K562 (cell line): ENCODE measurements around the gene FCRL4. TPM values are rescaled to one million over a fixed set of nuclear protein-coding genes. Genes with fewer than 3 reads are reported as not detected.

ENCODE experiments used
- ATAC-seq: fragments of 200-7000 bp; cut with Tn5 transposase; 3 replicates; pipeline ENCODE4 v1.9.1; 2020; ENCODE audit warnings: moderate library complexity
- BruUV-seq: library from RNA; stranded (reverse); fragments of 400-500 nt; replicated peaks from 2 replicates; lab custom pipeline; 2021; lab: Mats Ljungman, UMichigan
- CTCF ChIA-PET: fragments of 300-600 bp; formaldehyde crosslinking; extraction: SDS; loops from one replicate; lab custom pipeline; 2021; ENCODE audit warnings: low intra/inter-chr PET ratio; lab: Yijun Ruan, JAX
- POLR2A ChIA-PET: fragments of 300-600, 350-650 bp; sonication (Branson Sonifier 250); formaldehyde crosslinking; extraction: SDS; loops from one replicate; lab custom pipeline; 2021; ENCODE audit warnings: antibody characterized with exemption, inconsistent platforms; lab: Yijun Ruan, JAX
- DNase-seq, 4 experiments: peaks; one replicate each; pipeline versions ENCODE4 v3.0.0 to v3.0.0-alpha.2; 2011 to 2018; ENCODE audit warnings: low spot score in 3 of 4, mixed read lengths in 3 of 4; ENCODE audit errors: extremely low read depth in 1 of 4
- FAIRE-seq: peaks from 2 replicates; lab custom pipeline; 2011; peaks lifted over from hg19 to GRCh38; lab: Jason Lieb, UNC
- H2AFZ ChIP-seq: 2 replicates; pipeline ENCODE4 v1.6.0; 2011; ENCODE audit warnings: low read depth, low read length, control low read depth, inconsistent platforms
- H3K27ac ChIP-seq: fragments of 200-600 bp; 3 replicates; pipeline ENCODE4 v1.8.0; 2011; ENCODE audit warnings: low read depth, mild to moderate bottlenecking, control low read depth, inconsistent platforms, low read length, moderate library complexity, mixed read lengths; ENCODE audit errors: extremely low read depth
- H3K27me3 ChIP-seq, 2 experiments: fragments of 300-600 bp in 1 of 2; 2 replicates in 1 of 2; 3 replicates in 1 of 2; pipeline versions ENCODE4 v1.6.0 to v1.8.0; 2011; ENCODE audit warnings: inconsistent platforms in 2 of 2, low read length in 2 of 2, mild to moderate bottlenecking in 1 of 2, mixed read lengths in 1 of 2, moderate library complexity in 1 of 2; ENCODE audit not compliant: control insufficient read depth in 2 of 2, insufficient read depth in 2 of 2
- H3K36me3 ChIP-seq: fragments of 300-600 bp; 3 replicates; pipeline ENCODE4 v1.8.0; 2011; ENCODE audit warnings: mild to moderate bottlenecking, low read length, inconsistent platforms; ENCODE audit not compliant: control insufficient read depth, insufficient read depth
- H3K4me1 ChIP-seq, 2 experiments: fragments of 200-600 bp in 1 of 2; replicated peaks in 1 of 2; 2 replicates in 1 of 2; 3 replicates in 1 of 2; pipeline versions ENCODE4 v1.5.1 to v1.8.0; 2011; ENCODE audit warnings: inconsistent platforms in 2 of 2, low read length in 2 of 2, mild to moderate bottlenecking in 1 of 2, mixed read lengths in 1 of 2, moderate library complexity in 1 of 2; ENCODE audit not compliant: control insufficient read depth in 2 of 2, insufficient read depth in 2 of 2
- H3K4me2 ChIP-seq: 2 replicates; pipeline ENCODE4 v1.6.1; 2011; ENCODE audit warnings: low read length, control low read depth, inconsistent platforms, mixed read lengths; ENCODE audit not compliant: insufficient read depth
- H3K4me3 ChIP-seq: fragments of 200-600 bp; sonication (generic), shearing (Covaris generic); 2 replicates; pipeline ENCODE4 v1.5.1; 2016; ENCODE audit warnings: control low read depth, inconsistent platforms
- H3K79me2 ChIP-seq: fragments of 200-600 bp; 3 replicates; pipeline ENCODE4 v1.8.0; 2011; ENCODE audit warnings: low read length, inconsistent platforms; ENCODE audit not compliant: control insufficient read depth, insufficient read depth
- H3K9ac ChIP-seq, 2 experiments: 2 replicates each; pipeline versions ENCODE4 v1.6.0 to v1.6.1; 2011; ENCODE audit warnings: low read depth in 2 of 2, low read length in 2 of 2, control low read depth in 1 of 2, inconsistent platforms in 1 of 2, mild to moderate bottlenecking in 1 of 2, mixed read lengths in 1 of 2; ENCODE audit not compliant: insufficient read depth in 1 of 2
- H3K9me1 ChIP-seq: one replicate; pipeline ENCODE4 v1.6.0; 2011; ENCODE audit warnings: inconsistent platforms, mild to moderate bottlenecking, low read length, moderate library complexity; ENCODE audit not compliant: control insufficient read depth, insufficient read depth
- H3K9me3 ChIP-seq: replicated peaks from 2 replicates; pipeline ENCODE4 v1.5.1; 2011; ENCODE audit warnings: low read depth, low read length, inconsistent platforms; ENCODE audit not compliant: control insufficient read depth, insufficient read depth
- H4K20me1 ChIP-seq: replicated peaks from 2 replicates; pipeline ENCODE4 v1.6.1; 2011; ENCODE audit warnings: low read length, inconsistent platforms, mixed read lengths; ENCODE audit not compliant: control insufficient read depth, insufficient read depth
- ARID1B ChIP-seq: fragments of 450-650 bp; IDR thresholded peaks from 2 replicates; pipeline ENCODE4 v1.6.1; 2016; ENCODE audit warnings: antibody characterized with exemption, mild to moderate bottlenecking, inconsistent platforms
- ATF7 ChIP-seq: fragments of 450-650 bp; IDR thresholded peaks from 2 replicates; pipeline ENCODE4 v1.7.1; 2014; ENCODE audit warnings: mild to moderate bottlenecking, moderate library complexity
- CAMTA2 ChIP-seq: fragments of 250-450 bp; sonication (Bioruptor Pico); conservative IDR thresholded peaks from 2 replicates; pipeline ENCODE4 v1.5.1; 2022
- CHD2 ChIP-seq: IDR thresholded peaks from 2 replicates; pipeline ENCODE4 v1.6.1; 2011; ENCODE audit warnings: low read depth, low read length
- ILK ChIP-seq: fragments of 450-650 bp; IDR thresholded peaks from 2 replicates; pipeline ENCODE4 v1.6.1; 2016; ENCODE audit warnings: missing genetic modification characterization, low read depth, mild to moderate bottlenecking, missing compliant biosample characterization, moderate library complexity, borderline replicate concordance
- KDM5B ChIP-seq: fragments of 200-600 bp; sonication (generic); IDR thresholded peaks from 2 replicates; pipeline ENCODE4 v1.6.1; 2012; ENCODE audit warnings: low read depth, mild to moderate bottlenecking, moderate library complexity, low read length, control low read depth, inconsistent platforms; ENCODE audit not compliant: insufficient replicate concordance
- KLF16 ChIP-seq: IDR thresholded peaks from 2 replicates; pipeline ENCODE4 v1.6.1; 2016; ENCODE audit warnings: antibody characterized with exemption
- SUPT5H ChIP-seq: fragments of 450-650 bp; IDR thresholded peaks from 2 replicates; pipeline ENCODE4 v1.6.1; 2016
- TEAD2 ChIP-seq: fragments of 450-650 bp; IDR thresholded peaks from 2 replicates; pipeline ENCODE4 v1.6.1; 2016; ENCODE audit warnings: missing genetic modification characterization, control low read depth, missing compliant biosample characterization
- TRIM24 ChIP-seq, 2 experiments: fragments of 450-650 bp; IDR thresholded peaks; 2 replicates each; pipeline ENCODE4 v1.6.1; 2016
- WGBS: fragments of 100-300 bp; shearing (Covaris generic); methylation state at CpG from one replicate; pipeline ENCODE4 v1.1.6; 2016; ENCODE audit warnings: low coverage, mixed read lengths; ENCODE audit not compliant: insufficient coverage; ENCODE audit errors: missing lambda C conversion rate; 5-methylcytosine and 5-hydroxymethylcytosine counted together
- in situ Hi-C: fragments of 300-500 bp; cut with MboI; formaldehyde crosslinking; loops from 4 replicates; pipeline ENCODE4 v1.15.0; 2018; ENCODE audit warnings: inconsistent platforms, mixed read lengths
- intact Hi-C: fragments of 100-400 bp; cut with micrococcal nuclease; formaldehyde crosslinking; loops from 2 replicates; pipeline ENCODE4 v1.14.2; 2022
- polyA plus RNA-seq, 8 experiments: library from polyadenylated mRNA; depleted of rRNA in 4 of 8; stranded (reverse) in 5 of 8; unstranded in 3 of 8; fragments of >200 nt; fragmentation: Nextera tagmentation in 2 of 8; fragmentation: Illumina TruSeq in 1 of 8; extraction: Ambion mirVana in 2 of 8; extraction: Trizol in 1 of 8; gene quantifications; 2 replicates each; pipeline versions ENCODE4 v1.2.1 to v1.2.3, GENCODE V29; 2011 to 2014; ENCODE audit warnings: inconsistent platforms in 1 of 8, missing spikeins in 1 of 8
- total RNA-seq, 7 experiments: library from RNA; depleted of rRNA in 6 of 7; stranded (reverse); fragments of >200 nt in 6 of 7; fragmentation: Illumina TruSeq in 2 of 7; extraction: Trizol in 2 of 7; gene quantifications; 2 replicates each; pipeline versions ENCODE4 v1.2.1 to v1.2.3, GENCODE V29; 2011 to 2021; ENCODE audit warnings: low replicate concordance in 1 of 7
- TF ChIP-seq, protein P1 (sequence below), 3 experiments: IDR thresholded peaks in 2 of 3; conservative IDR thresholded peaks in 1 of 3; 2 replicates each; pipeline ENCODE4 v1.5.1; 2011 to 2012; ENCODE audit warnings: low read length in 3 of 3, mild to moderate bottlenecking in 3 of 3, control low read depth in 2 of 3, improper control_type of control experiment in 1 of 3, inconsistent platforms in 1 of 3, low read depth in 1 of 3, mixed read lengths in 1 of 3, moderate library complexity in 1 of 3; ENCODE audit not compliant: insufficient read depth in 2 of 3
- TF ChIP-seq, protein P2 (sequence below), 2 experiments: fragments of 450-650 bp; formaldehyde crosslinking in 1 of 2; IDR thresholded peaks; 2 replicates each; pipeline versions ENCODE4 v1.4.0 to v1.6.1; 2014 to 2020; ENCODE audit warnings: mild to moderate bottlenecking in 2 of 2, borderline replicate concordance in 1 of 2, low read depth in 1 of 2

The FCRL4 gene
- total and polyA plus RNA-seq, 9 of the 15 experiments (the other 6 are each of a cell fraction or from before 2014, with no cell fraction given): not detected

DNA sequence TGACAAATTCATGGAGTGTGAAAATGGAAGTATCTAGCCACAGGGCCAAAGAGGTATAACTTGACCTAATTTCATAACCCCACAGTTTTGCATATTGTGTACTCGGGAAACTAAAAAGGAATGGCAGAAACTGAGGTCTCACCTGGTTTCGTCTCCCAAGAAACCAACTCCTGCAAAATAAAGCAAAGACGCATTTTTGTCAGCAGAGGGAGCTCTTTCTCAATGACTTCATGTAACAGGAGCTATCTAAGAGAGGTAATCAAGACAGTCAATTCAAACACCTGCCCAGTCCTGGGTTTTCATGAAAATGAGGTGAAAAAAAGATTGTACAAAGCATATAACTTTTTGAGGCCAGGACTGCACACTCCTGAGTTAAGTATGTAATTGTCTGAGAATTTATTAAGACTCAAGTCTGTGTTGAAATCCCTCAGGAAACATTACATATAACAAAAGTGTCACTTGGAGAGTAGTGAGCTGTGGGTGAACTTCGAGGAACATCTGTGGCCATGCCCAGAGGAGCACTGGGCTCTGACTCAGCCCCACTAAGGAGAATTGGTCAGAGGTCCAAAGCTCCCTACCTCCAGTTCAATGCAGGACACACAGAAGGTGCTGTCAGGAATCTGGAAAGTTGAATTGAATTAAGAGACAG, 17.6 kb downstream of the FCRL4 start:
- ATAC-seq (peak; percentile 84), FAIRE-seq (peak; percentile 94), DNase-seq (peak; percentile 56 to 65 (median 62))
- POLR2A ChIA-PET: interaction anchor here (0.8 kb wide), 1 partner anchor 16 kb away, joined by 5 read pairs; no protein-coding TSS in a partner anchor
- no peaks in the 10 kb centered on the region for H3K36me3 ChIP-seq
- peaks cover 0 to 5% of the 10 kb centered on the region in 2 experiments; a peak in 2 of 5 replicates for H3K27me3 ChIP-seq
- CTCF ChIA-PET: no interaction called here
- no peak overlapping the region for H3K4me3 ChIP-seq
- H3K79me2 ChIP-seq: no peaks in the 10 kb centered on the region
- H3K27ac ChIP-seq: no peak overlapping the region
- H3K4me2 ChIP-seq: no peak overlapping the region
- no peaks in the 10 kb centered on the region for H3K9me1 ChIP-seq
- 0 out of 2 replicates have a peak, but pooled peaks cover 3% of the 10 kb centered on the region for H4K20me1 ChIP-seq
- H3K4me1 ChIP-seq: no peaks in the 10 kb centered on the region
- in situ Hi-C loops (no loop called here), intact Hi-C loops (loop anchor here (1.0 to 10.0 kb wide), 2 partner anchors 46 to 114 kb away; no protein-coding TSS in a partner anchor)
- H2AFZ ChIP-seq: no peak overlapping the region
- H3K9me3 ChIP-seq: no peaks in the 10 kb centered on the region
- BruUV-seq: no TSS peak
- WGBS: 4% methylated on average over 4 of the region's 4 CpGs
- H3K9ac ChIP-seq: no peak overlapping the region
- TF ChIP-seq KDM5B: no peak
- 0 out of 2 replicates have a peak, but pooled peaks have one; percentile 28 for TF ChIP-seq KLF16
- no peak for TF ChIP-seq CHD2
- TF ChIP-seq, protein P1, sequence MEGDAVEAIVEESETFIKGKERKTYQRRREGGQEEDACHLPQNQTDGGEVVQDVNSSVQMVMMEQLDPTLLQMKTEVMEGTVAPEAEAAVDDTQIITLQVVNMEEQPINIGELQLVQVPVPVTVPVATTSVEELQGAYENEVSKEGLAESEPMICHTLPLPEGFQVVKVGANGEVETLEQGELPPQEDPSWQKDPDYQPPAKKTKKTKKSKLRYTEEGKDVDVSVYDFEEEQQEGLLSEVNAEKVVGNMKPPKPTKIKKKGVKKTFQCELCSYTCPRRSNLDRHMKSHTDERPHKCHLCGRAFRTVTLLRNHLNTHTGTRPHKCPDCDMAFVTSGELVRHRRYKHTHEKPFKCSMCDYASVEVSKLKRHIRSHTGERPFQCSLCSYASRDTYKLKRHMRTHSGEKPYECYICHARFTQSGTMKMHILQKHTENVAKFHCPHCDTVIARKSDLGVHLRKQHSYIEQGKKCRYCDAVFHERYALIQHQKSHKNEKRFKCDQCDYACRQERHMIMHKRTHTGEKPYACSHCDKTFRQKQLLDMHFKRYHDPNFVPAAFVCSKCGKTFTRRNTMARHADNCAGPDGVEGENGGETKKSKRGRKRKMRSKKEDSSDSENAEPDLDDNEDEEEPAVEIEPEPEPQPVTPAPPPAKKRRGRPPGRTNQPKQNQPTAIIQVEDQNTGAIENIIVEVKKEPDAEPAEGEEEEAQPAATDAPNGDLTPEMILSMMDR (IDR thresholded peaks at IDR 0.05 in 2 of 3, conservative IDR thresholded peaks at IDR 0.05 in 1 of 3; ENCODE audit: insufficient read depth in 2 of 3, low read depth in 1 of 3, low read length in 3 of 3): peak; percentile 58 to 80 (median 69)
- TF ChIP-seq TRIM24 (IDR thresholded peaks at IDR 0.05): no peak
- TF ChIP-seq TEAD2 (tag): peak; percentile 98
- TF ChIP-seq, protein P2, sequence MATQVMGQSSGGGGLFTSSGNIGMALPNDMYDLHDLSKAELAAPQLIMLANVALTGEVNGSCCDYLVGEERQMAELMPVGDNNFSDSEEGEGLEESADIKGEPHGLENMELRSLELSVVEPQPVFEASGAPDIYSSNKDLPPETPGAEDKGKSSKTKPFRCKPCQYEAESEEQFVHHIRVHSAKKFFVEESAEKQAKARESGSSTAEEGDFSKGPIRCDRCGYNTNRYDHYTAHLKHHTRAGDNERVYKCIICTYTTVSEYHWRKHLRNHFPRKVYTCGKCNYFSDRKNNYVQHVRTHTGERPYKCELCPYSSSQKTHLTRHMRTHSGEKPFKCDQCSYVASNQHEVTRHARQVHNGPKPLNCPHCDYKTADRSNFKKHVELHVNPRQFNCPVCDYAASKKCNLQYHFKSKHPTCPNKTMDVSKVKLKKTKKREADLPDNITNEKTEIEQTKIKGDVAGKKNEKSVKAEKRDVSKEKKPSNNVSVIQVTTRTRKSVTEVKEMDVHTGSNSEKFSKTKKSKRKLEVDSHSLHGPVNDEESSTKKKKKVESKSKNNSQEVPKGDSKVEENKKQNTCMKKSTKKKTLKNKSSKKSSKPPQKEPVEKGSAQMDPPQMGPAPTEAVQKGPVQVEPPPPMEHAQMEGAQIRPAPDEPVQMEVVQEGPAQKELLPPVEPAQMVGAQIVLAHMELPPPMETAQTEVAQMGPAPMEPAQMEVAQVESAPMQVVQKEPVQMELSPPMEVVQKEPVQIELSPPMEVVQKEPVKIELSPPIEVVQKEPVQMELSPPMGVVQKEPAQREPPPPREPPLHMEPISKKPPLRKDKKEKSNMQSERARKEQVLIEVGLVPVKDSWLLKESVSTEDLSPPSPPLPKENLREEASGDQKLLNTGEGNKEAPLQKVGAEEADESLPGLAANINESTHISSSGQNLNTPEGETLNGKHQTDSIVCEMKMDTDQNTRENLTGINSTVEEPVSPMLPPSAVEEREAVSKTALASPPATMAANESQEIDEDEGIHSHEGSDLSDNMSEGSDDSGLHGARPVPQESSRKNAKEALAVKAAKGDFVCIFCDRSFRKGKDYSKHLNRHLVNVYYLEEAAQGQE (IDR thresholded peaks at IDR 0.05; ENCODE audit: borderline replicate concordance): peak; percentile 44; the same call in 1 of the 2 replicates
- TF ChIP-seq, protein P2 (CRISPR knock-in tag; IDR thresholded peaks at IDR 0.05; ENCODE audit: low read depth): no peak
- no peak for TF ChIP-seq CAMTA2 (CRISPR knock-in tag)
- no peak for TF ChIP-seq ILK (tag)
- no peak for TF ChIP-seq ARID1B
- TF ChIP-seq SUPT5H: no peak
- TF ChIP-seq ATF7: no peak
